GM12801 (cell line): ENCODE results near the gene PTPRM.

Source experiments
- CTCF ChIP-seq: IDR thresholded peaks from one replicate; pipeline ENCODE4 v1.5.1; 2011; ENCODE audit warnings: control low read depth; ENCODE audit not compliant: insufficient read length; ENCODE audit errors: extremely low read depth

PTPRM gene

GRCh38 chr18:7557973-7558372 lies 9.1 kb upstream of the PTPRM start:
- TF ChIP-seq CTCF: no peak

DNA sequence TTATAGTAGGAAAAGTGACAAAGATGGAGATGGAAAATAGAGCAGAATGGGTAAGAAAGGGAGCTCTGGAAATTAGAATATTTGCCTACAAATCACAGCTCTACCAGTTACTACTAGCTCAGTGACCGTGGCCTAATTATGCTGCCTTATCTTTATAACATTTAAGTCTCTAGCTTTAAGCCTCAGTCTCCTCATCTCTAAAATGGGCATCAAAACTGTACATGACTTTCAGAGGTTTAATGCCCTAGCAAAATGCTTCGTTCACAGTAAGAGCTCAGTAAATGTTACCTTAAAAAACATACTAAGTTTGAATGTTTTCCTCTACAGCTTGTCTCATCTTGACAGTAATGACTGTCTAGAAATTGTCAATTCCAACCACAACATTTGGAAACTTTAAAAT lies 8.3 kb upstream of the PTPRM start:
- no peak for TF ChIP-seq CTCF

- TF ChIP-seq CTCF: no peak
Measured at GRCh38 chr18:7559709-7560319, 7.3 kb upstream of the PTPRM start.

DNA sequence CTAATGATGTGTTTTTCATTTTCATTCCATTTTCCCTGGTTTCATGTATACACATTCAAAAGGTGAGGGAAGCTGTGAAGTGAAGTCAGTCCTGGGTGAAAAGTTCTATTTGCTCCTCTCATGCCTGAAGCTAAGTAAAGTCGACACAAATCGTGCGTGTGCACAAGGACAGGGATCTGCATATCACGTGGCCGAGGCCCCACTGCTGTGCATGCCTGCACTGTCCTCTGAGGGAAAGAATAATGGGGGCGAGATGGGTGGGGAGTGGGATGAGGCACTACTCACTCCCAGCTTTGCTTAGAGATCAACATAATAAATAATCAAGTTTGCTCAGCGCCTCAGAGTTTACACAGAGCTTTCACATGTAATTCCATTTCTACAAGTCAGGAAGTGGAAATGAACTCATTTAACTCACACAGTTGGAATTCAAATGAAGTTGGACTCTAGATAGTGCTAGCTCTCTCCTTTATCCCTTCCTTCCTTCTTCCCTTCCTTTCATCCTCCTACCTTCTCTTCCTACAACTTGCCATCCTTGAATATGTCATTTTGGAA lies 5.1 kb upstream of the PTPRM start:
- TF ChIP-seq CTCF: no peak

DNA sequence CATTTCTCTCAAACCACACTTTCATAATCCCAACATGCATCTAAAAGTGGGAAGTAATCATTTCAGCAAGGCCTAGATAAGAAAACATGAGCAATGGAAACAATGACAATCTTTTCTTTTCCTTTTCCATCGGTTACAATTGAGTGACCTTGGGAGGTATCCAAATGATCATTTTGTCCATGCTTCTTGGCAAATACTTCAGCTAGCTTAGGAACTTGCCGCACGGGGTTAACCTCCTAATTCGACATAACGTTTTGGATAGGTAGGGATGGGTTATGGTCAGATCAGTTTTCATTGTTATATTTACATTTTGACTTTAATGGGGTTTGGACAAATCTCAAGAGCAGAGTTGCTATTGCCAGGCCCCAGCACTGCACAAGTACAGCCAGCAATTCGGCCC lies 4.6 kb upstream of the PTPRM start:
- TF ChIP-seq CTCF: no peak

GRCh38 chr18:7565677-7566076 lies 1.4 kb upstream of the PTPRM start:
- TF ChIP-seq CTCF: no peak

DNA sequence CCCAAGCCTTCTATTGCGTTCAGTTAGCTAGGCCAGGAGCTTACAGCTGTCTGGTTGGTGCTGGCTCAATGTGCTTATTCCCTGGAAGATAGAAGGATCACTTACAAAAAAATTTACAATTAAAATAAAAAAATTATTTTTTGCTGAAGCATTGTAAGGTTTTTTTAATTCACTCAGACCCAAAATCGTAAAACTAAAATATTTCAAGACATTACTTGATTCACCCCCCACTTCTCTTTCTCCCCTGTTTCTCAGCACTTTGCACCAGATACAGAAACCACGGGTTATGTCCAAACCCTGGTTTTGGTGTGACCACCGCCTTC lies 911 bp upstream of the PTPRM start:
- no peak for TF ChIP-seq CTCF
